NCI-H128 (cell line): ENCODE results near the gene PRRX1.

Source experiments
- DNase-seq: peaks from one replicate; lab custom pipeline; 2025; ENCODE audit not compliant: unreplicated experiment; lab: John Stamatoyannopoulos, UW

The PRRX1 gene

GRCh38 chr1:170664828-170665612 is 1.1 kb downstream of the PRRX1 start:
- DNase-seq: no peak

GRCh38 chr1:170665629-170666028 is 1.7 kb downstream of the PRRX1 start:
- DNase-seq: no peak

GRCh38 chr1:170666541-170667254 is 2.8 kb downstream of the PRRX1 start:
- no peak for DNase-seq

GRCh38 chr1:170668209-170669106 is 4.5 kb downstream of the PRRX1 start:
- no peak for DNase-seq

- no peak for DNase-seq
These were observed 5.1 kb downstream of the PRRX1 start for GRCh38 chr1:170669107-170669445.

- no peak for DNase-seq
These were observed 5.9 kb downstream of the PRRX1 start for GRCh38 chr1:170669586-170670530.

- DNase-seq: no peak
These were observed 7.1 kb downstream of the PRRX1 start for GRCh38 chr1:170670802-170671628.

GRCh38 chr1:170671629-170671963 is 7.7 kb downstream of the PRRX1 start:
- no peak for DNase-seq

GRCh38 chr1:170672316-170672715 is 8.4 kb downstream of the PRRX1 start:
- DNase-seq: no peak

GRCh38 chr1:170674239-170674638 is 10.3 kb downstream of the PRRX1 start:
- no peak for DNase-seq

- no peak for DNase-seq
These were observed 11.1 kb downstream of the PRRX1 start for GRCh38 chr1:170674986-170675385.

- no peak for DNase-seq
These were observed 11.9 kb downstream of the PRRX1 start for GRCh38 chr1:170675865-170676264.

GRCh38 chr1:170676628-170677027 is 12.7 kb downstream of the PRRX1 start:
- DNase-seq: no peak

- DNase-seq: no peak
These were observed 14.2 kb downstream of the PRRX1 start for GRCh38 chr1:170678027-170678600.

- DNase-seq: no peak
These were observed 16.5 kb downstream of the PRRX1 start for GRCh38 chr1:170680428-170680827.

GRCh38 chr1:170682169-170682568 is 18.2 kb downstream of the PRRX1 start:
- no peak for DNase-seq

GRCh38 chr1:170682809-170683208 is 18.9 kb downstream of the PRRX1 start:
- no peak for DNase-seq

GRCh38 chr1:170685166-170685565 is 21.2 kb downstream of the PRRX1 start:
- DNase-seq: no peak

- no peak for DNase-seq
These were observed 22.4 kb downstream of the PRRX1 start for GRCh38 chr1:170686291-170686690.
